ENCODE results near the gene CEND1. TPM values are rescaled to one million over a fixed set of nuclear protein-coding genes. Genes with fewer than 3 reads are reported as not detected.

CEND1 gene
- polyA plus RNA-seq, 1 donor (not counting 4 experiments of a cell fraction or from before 2014, with no cell fraction given), result not detected

DNA sequence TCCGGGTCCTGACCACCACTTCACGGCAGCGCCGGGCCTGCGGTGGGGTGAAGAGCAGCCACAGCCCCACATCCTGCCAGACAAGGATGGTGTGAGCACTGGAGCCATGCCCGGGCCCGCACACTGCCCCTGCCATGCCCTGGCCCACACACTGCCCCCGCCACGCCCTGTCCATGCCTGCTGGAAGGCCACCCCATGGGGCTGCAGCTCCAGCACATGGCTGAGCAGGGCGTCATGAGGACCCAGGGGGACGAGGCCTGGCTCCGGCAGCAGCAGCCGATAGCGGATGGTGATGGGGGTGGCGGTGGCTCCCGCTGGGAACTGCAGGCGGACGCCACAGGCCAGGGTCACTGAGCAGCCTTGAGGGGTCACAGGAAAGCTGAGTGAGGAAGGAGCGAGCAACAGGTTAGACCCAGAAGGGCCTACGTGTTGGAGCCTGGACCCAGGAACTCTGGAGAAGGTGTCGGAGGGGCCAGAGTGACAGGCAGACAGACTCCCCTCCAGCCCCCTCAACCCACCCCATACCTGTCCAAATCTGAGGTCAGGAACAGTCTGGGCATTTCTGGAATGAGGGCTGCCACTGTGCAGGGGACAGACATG, 12.2 kb upstream of the CEND1 start:
- dilution Hi-C loops (cut with MboI; ENCODE audit: extremely low pct_ligation_motif_present, low sequenced_read_pairs), result no loop called here
- Histone ChIP-seq H3K4me2 (ENCODE audit: control insufficient read depth, extremely low read depth, insufficient read depth, low read depth, low read length) (no peak overlapping the region), H3K27me3 (ENCODE audit: control insufficient read depth, extremely low read depth, insufficient read depth, low read length) (no peaks in the 10 kb centered on the region), H3K4me3 (ENCODE audit: control insufficient read depth in 2 of 3, extremely low read depth in 1 of 3, insufficient read depth in 2 of 3, low read depth in 1 of 3, low read length in 3 of 3) (no peak overlapping the region), H3K9me1 (ENCODE audit: control insufficient read depth, extremely low read depth, insufficient read depth, low read length) (no peaks in the 10 kb centered on the region), H3K9me3 (ENCODE audit: control insufficient read depth, low read depth, low read length) (no peaks in the 10 kb centered on the region), H4K20me1 (ENCODE audit: control insufficient read depth, extremely low read depth, insufficient read depth, low read length) (no peaks in the 10 kb centered on the region), H3K9ac (ENCODE audit: control insufficient read depth, extremely low read depth, insufficient read depth, low read length) (no peak overlapping the region), H3K4me1 (ENCODE audit: control insufficient read depth, extremely low read depth, insufficient read depth, low read length) (peaks cover 19% of the 10 kb centered on the region), H3K79me2 (ENCODE audit: control insufficient read depth, insufficient read depth, low read length) (no peaks in the 10 kb centered on the region), H2AFZ (ENCODE audit: control insufficient read depth, low read length) (no peak overlapping the region), H3K36me3 (ENCODE audit: control insufficient read depth in 2 of 2, extremely low read depth in 1 of 2, insufficient read depth in 2 of 2, low read length in 2 of 2) (peaks cover 0 to 17% of the 10 kb centered on the region in 2 experiments), H3K27ac (ENCODE audit: control insufficient read depth, insufficient read depth, low read length) (no peak overlapping the region)
- no peak for TF ChIP-seq EZH2 (IDR thresholded peaks at IDR 0.05; ENCODE audit: low read length)
- TF ChIP-seq, protein P1, sequence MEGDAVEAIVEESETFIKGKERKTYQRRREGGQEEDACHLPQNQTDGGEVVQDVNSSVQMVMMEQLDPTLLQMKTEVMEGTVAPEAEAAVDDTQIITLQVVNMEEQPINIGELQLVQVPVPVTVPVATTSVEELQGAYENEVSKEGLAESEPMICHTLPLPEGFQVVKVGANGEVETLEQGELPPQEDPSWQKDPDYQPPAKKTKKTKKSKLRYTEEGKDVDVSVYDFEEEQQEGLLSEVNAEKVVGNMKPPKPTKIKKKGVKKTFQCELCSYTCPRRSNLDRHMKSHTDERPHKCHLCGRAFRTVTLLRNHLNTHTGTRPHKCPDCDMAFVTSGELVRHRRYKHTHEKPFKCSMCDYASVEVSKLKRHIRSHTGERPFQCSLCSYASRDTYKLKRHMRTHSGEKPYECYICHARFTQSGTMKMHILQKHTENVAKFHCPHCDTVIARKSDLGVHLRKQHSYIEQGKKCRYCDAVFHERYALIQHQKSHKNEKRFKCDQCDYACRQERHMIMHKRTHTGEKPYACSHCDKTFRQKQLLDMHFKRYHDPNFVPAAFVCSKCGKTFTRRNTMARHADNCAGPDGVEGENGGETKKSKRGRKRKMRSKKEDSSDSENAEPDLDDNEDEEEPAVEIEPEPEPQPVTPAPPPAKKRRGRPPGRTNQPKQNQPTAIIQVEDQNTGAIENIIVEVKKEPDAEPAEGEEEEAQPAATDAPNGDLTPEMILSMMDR (optimal IDR thresholded peaks at IDR 0.05 in 1 of 3, IDR thresholded peaks at IDR 0.05 in 1 of 3, conservative IDR thresholded peaks at IDR 0.05 in 1 of 3; ENCODE audit: extremely low read depth in 1 of 3, insufficient read depth in 2 of 3, low read length in 3 of 3), result no peak
- FAIRE-seq (no peak), DNase-seq (ENCODE audit: low read depth, low spot score) (no peak)

GRCh38 chr11:801097-801780, 11.3 kb upstream of the CEND1 start:
- no peak for FAIRE-seq

More at GRCh38 chr11:801097-801780, 11.3 kb upstream of the CEND1 start:
- Histone ChIP-seq H3K79me2 (ENCODE audit: control insufficient read depth, insufficient read depth, low read length) (no peaks in the 10 kb centered on the region), H4K20me1 (ENCODE audit: control insufficient read depth, extremely low read depth, insufficient read depth, low read length) (no peaks in the 10 kb centered on the region), H3K4me3 (ENCODE audit: control insufficient read depth in 2 of 3, extremely low read depth in 1 of 3, insufficient read depth in 2 of 3, low read depth in 1 of 3, low read length in 3 of 3) (no peak overlapping the region), H3K9me1 (ENCODE audit: control insufficient read depth, extremely low read depth, insufficient read depth, low read length) (no peaks in the 10 kb centered on the region), H3K9ac (ENCODE audit: control insufficient read depth, extremely low read depth, insufficient read depth, low read length) (no peak overlapping the region), H3K9me3 (ENCODE audit: control insufficient read depth, low read depth, low read length) (no peaks in the 10 kb centered on the region), H3K4me1 (ENCODE audit: control insufficient read depth, extremely low read depth, insufficient read depth, low read length) (peaks cover 28% of the 10 kb centered on the region), H3K36me3 (ENCODE audit: control insufficient read depth in 2 of 2, extremely low read depth in 1 of 2, insufficient read depth in 2 of 2, low read length in 2 of 2) (peaks cover 0 to 17% of the 10 kb centered on the region in 2 experiments), H3K4me2 (ENCODE audit: control insufficient read depth, extremely low read depth, insufficient read depth, low read depth, low read length) (no peak overlapping the region), H3K27ac (ENCODE audit: control insufficient read depth, insufficient read depth, low read length) (no peak overlapping the region), H3K27me3 (ENCODE audit: control insufficient read depth, extremely low read depth, insufficient read depth, low read length) (no peaks in the 10 kb centered on the region), H2AFZ (ENCODE audit: control insufficient read depth, low read length) (no peak overlapping the region)
- DNase-seq (ENCODE audit: low read depth, low spot score), result no peak
- TF ChIP-seq, protein P1 (optimal IDR thresholded peaks at IDR 0.05 in 1 of 3, IDR thresholded peaks at IDR 0.05 in 1 of 3, conservative IDR thresholded peaks at IDR 0.05 in 1 of 3; ENCODE audit: extremely low read depth in 1 of 3, insufficient read depth in 2 of 3, low read length in 3 of 3), result no peak
- no peak for TF ChIP-seq EZH2 (IDR thresholded peaks at IDR 0.05; ENCODE audit: low read length)
- dilution Hi-C loops (cut with MboI; ENCODE audit: extremely low pct_ligation_motif_present, low sequenced_read_pairs), result no loop called here

All from keratinocyte (primary cell).